GM18868 (cell line): Measurements from ENCODE around the gene SLAIN2.

Experiments used
- ATAC-seq: cut with Tn5 transposase; IDR thresholded peaks from one replicate; pipeline ENCODE4 v1.9.1; 2021; ENCODE audit warnings: mild to moderate bottlenecking, moderate library complexity; ENCODE audit not compliant: unreplicated experiment

SLAIN2 gene

DNA sequence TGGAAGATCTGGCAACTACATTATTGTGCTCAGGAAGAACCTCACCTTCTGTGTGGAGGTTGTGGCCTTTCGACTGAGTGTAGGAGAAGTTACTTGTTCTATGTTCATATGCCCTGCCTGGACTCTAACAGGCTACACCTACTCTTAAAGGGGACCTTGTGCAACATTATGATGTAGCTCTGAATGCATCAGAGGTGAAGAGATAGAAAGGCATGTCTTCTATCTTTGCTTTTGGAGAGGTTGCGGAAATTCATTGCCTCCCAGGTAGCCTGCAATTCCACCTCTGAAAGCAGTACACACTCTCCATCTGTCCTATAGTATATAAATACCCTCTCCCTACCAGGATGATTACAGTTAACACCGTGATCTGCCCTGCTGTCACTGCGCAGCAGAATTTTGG is 7.1 kb upstream of the SLAIN2 start:
- no peak for ATAC-seq

DNA sequence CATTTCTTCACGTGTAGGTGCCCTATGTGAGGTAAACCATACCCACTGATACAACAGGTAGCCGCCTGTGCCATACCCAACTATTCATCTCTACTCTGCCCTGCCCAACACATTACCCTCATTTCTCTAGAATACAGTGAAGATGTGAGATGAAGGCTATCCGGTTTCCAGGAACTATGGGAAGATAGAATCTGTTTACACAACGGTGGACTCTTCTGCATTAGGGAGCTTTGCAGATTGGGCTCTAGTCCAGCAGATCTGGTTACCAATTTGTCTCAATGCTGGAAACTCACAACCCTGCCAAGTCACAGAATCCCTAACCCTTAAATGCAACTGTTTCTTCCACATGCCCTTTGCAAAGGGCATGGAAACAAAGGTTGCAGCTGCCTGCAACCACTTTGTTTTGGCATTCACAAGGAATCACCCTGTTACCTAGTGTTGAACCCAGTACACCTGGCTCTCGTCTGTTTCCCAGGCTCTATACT is 6.4 kb upstream of the SLAIN2 start:
- ATAC-seq = no peak

DNA sequence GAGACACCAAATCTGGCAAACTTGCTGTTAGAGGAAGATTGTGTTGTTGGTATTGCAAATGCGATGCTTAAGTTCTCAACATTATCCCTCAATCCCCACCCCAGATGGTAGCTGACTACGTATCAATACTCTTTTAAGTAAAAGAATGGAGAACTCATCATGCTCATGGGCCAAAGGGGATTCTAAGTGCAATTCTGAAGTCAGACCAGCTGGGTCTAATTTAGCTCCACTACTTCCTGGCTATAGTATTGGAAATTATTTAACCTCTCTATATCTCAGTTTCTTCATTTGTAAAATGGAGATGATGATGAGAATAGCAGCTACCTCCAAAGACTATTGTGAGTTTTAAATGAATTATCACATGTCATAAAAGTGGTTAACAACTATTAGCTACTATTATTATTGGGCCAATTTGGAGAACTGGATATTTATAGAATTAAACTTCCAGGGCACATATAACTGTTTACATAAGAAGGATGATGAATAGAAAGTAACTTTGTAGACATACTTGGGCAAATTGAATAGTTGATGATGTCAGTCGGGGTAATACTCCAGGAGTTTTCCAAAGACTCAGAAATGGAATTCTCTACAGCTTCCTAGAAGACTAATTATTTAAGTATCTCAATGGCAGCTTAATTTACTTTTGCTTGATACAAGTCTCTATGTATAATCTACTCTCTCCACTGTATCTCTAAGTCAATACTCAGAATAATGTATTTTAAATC is 5.0 kb upstream of the SLAIN2 start:
- ATAC-seq = no peak

DNA sequence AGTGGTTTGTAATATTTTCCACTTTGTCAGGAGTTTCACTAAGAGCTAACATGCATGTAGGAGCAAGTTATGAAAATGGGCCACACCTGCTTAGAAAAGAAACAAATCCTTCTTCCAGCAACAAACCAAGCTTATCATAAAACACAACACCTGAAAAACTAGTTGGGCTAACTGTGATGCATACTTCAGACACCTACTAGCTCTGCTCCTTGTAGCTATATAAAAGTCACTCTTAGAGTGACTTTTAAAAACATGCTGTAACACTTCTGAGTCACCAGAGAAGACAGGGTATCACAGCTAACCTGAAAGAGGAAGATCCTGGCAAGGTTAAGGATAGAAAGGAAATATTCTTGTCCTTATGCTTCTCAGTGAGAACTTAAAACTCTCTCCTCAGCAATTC is 3.6 kb upstream of the SLAIN2 start:
- ATAC-seq = no peak

DNA sequence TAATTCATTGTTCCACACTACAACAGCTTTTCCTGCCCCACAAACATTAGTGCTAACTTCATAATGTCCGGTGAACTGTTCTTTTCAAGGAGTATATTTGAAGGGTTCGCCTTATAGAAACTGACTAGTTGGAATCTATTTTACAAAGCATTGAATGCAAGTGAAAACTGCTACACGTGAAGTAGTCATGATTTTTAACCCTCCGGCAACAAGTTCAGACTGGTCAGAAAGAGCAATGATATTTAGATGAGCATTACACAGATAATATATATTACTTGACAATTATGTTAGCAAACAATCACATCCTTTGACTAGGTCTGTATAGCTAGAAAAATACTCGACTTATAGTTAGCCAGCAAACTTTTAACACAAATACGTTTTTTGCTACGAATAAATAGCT is 1.7 kb upstream of the SLAIN2 start:
- no peak for ATAC-seq

DNA sequence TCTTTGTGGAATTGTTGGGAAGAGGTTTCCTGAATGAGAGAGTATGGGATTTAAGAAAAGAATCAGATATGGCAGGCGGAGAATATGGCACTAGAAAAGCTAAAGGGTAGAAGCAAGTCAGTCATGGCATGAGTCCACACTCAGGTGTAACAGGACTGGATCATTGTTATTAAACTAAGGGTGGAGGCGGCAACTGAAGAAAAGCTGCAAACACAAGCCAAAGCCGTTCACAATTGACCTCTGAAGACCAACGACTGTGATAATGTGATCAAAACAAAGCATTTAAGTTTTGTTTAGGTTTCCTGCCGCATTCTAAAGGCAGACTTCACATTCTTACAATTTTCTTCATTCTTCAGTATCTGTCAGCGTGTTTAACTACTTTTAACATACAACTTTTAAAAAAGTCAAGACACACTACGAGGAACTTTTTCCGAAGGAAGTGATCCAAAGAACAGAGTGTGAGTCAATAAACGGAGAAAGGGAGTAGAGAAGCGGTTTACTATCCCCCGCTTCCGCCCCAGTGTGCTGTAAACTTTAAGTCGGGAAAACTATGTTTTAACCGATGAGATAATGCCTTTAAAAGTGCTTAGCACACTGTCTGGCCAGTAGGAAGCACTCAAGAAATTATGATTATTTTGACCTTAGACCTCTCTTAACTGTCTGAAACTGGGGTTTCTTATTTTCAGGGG is 909 bp upstream of the SLAIN2 start:
- ATAC-seq = peak; percentile 0

DNA sequence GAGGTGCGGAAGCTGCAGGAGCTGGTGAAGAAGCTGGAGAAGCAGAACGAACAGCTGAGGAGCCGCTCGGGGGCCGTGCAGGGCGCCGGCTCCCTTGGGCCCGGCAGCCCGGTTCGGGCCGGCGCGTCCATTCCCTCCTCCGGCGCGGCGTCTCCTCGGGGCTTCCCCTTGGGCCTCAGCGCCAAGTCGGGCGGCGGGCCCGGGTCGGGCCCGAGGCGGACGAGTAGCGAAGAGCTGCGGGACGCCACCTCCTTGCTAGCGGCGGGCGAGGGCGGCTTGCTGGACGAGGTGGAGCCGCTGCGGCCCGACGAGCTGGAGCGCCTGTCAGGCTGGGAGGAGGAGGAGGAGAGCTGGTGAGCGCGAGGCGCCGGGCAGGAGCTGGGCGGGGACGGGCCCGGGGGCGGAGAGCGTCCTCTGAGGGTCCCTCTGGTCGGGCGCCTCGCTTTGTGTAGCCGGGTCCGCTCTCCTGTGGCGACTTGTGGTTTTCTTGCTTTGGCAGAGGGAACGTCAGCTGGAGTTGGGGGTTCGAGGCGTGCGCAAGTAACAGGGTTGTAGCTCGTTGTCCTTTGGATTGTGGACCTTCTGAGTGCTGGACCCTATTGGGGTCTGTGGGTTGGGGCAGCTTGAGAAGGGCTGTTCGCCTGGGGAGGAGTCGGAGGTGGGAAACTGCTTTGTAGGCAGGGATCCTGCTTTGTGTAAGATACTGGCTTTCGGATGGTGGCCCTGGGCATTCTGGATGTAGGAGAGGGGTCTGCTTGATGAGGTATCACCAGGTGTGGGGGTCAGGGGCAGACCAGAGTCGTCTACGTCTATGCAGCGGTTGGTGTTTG is 662 bp downstream of the SLAIN2 start:
- ATAC-seq = peak; percentile 18

DNA sequence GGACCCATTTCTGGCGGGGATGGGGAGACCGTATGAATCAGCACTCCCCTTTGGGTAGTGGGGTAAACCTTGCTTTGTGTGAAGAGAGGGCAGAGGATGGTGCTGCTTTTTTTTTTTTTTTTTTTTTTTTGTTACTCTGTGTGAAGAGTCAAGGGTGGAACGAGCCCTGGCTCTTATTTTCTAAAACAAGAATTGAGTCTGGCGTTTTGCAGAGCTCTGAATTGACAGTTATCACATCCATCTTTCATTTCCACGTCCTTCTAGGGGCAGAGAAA is 1.2 kb downstream of the SLAIN2 start:
- no peak for ATAC-seq

DNA sequence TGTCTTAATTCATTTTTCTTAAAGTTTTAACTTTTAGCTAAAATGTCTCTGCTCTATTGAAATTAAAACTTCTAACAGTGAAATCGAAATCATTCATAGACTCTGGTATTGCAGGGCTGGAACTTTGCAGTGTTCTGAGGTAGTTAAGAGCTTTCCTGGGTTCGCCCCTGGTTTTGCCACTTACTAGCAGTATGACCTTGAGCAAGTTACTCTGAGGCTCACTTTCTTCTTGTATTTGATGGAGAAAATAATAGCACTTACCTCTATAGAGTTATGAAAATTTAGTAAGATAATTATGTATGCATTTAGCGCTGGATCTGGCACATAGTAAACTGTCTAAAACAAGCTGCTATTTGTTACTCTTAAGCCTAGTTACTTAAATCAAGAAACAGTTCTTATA is 1.7 kb downstream of the SLAIN2 start:
- ATAC-seq = no peak

DNA sequence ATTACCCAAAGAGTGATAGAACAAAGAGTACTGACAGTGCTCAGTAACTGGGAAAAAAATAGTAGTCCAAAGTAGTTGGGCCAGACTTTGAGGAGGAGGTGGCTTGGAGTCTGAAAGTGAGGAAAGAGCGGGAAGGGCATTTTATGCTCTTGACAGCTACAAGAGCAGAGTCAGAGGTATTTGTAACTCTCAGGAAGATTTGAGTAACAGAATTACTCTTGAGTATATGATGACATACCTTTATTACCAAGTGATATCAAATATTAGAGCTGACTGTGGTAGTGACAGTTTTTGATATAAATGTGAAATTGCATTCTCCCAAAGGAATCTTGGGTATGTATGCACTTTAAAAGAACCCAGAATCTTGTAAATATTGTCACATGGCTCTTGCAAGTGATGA is 2.2 kb downstream of the SLAIN2 start:
- ATAC-seq = no peak

DNA sequence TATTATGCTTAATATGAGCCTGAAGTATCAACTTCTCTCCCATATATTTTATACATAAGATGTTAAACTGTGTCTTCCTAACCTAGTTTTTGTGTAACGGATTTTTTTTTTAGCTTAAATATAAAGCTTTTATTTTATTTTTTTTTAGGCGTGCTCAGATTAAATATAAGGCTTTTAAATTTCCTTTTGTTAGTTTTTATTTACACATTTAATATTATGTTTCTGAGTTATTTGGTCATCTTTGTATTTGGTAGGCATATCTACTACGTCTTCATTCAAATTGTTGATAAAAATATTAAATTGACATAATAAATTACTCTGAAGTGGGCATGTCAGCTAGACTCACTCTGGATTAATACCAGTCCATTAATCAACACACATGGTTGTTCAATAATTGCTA is 4.2 kb downstream of the SLAIN2 start:
- ATAC-seq = no peak

DNA sequence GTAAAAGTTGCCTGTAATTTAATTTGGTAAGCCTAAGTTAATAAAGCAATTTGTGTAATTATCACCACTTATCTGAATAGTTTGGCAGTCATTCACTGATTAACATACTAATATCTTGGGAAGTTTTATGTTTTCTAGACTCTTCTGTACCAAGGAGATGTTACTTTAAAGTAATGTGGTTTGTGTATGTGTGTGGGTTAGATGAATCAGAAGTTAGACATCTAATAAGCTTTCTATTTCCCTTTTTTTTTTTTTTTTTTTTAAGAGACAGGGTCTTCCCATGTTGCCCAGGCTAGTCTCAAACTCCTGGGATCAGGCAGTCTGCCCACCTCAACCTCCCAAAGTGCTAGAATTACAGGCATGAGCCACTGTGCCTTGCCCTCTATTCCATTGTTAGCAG is 5.3 kb downstream of the SLAIN2 start:
- no peak for ATAC-seq

DNA sequence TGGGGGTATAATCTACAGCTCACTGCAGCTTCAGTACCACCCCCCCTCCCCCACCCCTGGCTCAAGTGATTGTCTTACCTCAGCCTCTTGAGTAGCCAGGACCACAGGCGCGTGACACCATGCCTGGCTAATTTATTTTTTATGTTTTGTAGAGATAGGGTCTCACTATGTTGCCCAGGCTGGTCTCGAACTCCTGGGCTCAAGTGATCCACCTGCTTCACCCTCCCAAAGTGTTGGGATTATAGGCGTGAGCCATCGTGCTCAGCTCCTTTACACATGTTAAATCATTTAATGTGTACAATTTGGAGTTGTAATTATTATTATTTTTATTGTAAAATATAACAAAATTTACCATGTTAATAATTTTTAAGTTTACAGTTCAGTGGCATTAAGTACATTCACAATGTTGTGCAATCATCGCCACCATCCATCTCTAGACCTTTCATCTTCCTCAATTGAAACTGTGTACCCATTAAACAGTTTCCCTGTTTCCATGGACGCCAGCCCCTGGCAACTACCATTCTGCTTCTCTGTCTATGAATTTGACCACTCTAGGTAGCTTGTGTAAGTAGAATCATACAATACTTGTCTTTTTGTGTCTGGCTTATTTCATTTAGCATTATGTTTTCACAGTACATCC is 6.1 kb downstream of the SLAIN2 start:
- ATAC-seq = no peak

DNA sequence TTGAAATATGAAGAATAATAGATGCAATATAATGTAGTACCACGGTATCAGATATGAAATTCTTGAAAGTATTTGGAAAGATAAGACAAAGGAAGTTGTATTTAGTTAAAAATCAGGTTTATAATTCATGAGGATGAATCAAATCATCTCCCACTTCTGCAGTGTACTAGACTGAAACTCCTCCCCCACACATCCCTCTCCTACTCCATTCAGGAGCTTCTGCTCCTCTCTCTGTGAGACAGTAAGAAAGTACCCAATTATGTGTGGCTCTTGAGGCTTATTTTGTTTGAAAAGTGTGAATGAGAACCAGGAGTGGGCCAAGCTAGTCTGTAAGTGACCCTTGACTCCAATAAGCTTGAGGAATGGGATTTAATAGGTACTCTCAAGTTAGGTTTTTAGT is 9.5 kb downstream of the SLAIN2 start:
- no peak for ATAC-seq

DNA sequence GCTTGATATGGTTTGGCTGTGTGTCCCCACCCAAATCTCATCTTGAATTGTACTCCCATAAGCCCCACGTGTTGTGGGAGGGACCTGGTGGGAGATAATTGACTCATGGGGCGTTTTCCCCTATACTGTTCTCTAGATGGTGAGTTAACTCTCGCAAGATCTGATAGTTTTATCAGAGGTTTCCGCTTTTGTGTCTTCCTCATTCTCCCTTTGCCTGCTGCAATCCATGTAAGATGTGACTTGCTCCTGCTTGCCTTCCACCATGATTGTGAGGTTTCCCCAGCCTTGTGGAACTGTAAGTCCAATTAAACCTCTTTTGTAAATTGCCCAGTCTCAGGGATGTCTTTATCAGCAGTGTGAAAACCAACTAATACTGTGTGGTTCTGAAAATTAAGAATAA is 11.5 kb downstream of the SLAIN2 start:
- ATAC-seq = no peak

DNA sequence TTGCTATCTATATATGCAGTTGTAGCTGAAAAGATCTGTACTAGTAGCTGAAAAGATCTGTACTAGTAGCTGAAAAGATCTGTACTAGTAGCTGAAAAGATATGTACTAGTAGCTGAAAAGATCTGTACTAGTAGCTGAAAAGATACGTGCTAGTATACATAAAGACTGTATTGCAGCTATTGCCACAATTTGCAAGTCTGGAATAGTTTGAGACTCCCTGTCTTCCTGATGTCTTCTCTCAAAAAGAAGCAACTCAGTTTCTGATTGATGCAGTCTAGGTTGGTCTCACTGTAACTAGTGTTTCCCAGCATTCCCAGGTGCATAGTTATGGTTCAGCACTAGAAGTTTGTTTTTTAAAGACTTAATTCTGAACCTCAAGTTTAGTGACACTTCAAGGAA is 15.0 kb downstream of the SLAIN2 start:
- no peak for ATAC-seq

DNA sequence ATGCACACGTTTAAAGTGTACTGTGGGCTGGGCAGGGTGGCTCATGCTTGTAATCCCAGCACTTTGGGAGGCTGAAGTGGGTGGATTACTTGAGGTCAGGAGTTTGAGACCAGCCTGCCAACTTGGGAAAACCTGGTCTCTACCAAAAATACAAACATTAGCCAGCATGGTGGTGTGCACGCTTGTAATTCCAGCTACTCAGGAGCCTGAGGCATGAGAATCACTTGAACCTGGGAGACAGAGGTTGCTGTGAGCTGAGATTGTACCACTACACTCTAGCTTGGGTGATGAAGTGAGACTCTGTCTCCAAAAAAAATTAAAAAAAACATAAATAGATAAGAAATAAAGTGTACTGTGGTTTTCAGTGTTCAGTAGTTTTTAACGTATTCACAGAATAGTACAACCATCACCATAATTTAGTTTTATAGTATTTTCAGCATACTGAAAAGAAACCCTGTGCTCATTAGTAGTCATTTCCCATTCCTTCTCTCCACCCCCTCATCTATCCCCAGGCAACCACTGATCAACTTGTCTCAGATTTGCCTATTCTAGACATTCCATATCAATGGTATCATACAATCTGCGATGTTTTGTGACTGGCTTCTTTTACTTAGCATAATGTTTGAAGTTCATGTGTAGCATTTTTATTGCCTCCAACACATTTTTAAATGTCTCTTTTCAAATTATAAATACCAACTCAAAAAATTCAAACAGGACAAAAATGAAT is 19.1 kb downstream of the SLAIN2 start:
- ATAC-seq = no peak

DNA sequence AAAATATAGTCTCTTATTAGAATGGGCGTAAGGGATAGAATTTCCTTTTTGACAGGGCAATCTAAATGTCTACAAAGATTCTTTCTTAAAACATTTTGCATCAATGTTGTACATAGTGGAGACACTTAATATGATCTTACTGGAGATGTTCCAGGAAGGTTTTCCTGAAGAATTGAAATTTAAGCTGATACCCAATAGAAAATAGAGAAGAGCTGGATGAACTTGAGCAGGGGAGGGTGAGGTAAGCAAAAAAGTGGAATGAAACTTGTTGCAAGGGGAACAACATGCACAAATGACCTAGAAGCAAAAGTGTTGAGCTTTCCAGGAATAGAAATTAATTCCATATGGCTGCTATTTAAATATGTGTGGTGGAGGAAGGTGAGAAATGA is 19.7 kb downstream of the SLAIN2 start:
- no peak for ATAC-seq

DNA sequence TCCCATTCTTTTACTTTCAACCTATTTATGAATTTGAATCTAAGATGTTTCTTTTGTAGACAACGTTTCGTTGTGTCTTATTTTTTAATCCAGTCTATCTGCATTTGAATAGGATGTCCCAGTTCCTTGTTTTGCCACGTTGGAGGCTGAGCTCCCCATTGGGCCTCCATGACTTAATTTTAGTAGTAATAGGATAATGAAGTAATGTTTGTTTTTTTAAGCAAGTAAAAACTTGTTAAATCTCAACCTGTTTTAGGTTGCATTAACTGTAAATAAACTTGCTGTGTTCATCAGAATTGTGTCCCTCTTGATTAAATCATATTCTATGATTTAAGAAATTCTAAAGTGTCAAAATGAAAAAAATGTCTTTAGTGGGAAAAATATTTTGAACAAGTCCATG is 25.3 kb downstream of the SLAIN2 start:
- no peak for ATAC-seq

DNA sequence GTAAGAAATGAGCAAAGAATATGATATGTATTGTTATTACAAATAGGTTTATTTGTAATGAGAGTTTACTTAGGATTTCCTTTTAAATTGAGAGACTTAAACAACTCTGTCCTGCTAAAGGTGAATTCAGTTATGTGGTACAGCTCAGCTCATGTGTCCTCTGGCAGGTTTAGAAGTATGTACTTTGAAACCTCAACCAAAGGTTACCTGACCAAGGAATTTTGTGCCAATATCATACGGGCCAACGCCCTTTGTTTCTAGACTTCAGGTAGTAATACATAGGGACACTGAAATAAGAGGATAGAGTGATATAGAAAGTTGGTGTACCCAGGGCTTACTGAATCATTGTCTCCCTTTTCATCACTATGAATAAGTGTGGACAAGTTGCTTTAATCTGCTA is 25.7 kb downstream of the SLAIN2 start:
- ATAC-seq = no peak

DNA sequence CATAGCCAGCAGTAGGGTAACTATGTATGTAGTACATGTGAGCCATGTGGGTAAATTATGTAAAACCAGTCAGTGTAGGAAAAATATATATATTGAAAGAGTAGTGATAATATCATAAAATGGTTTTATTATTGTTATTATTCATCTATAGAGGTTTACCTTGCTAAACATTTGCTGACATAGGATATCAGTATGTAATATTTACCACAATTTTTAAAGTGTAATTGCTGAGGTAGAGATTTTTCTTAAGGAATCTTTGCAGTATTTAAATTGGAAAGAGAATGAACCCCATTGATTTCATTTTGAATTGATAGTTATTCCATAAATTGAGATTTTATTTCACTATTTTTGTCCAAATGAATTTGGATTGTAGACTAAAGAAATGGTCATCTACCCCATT is 27.1 kb downstream of the SLAIN2 start:
- no peak for ATAC-seq
